HepG2 (cell line): ENCODE results near the gene SLC43A1. TPM values are rescaled to one million over a fixed set of nuclear protein-coding genes. Genes with fewer than 3 reads are reported as not detected.

Experiments
- BORCS8-MEF2B ChIP-seq: sonication (generic); formaldehyde crosslinking; IDR thresholded peaks from 2 replicates; pipeline ENCODE4 v1.8.0; 2022; ENCODE audit warnings: mild to moderate bottlenecking, missing genetic modification reagents
- FOXO1 ChIP-seq: sonication (generic); formaldehyde crosslinking; IDR thresholded peaks from 2 replicates; pipeline ENCODE4 v1.4.0; 2020; ENCODE audit warnings: missing genetic modification reagents
- KLF6 ChIP-seq: IDR thresholded peaks from 2 replicates; pipeline ENCODE4 v1.8.0; 2016; ENCODE audit warnings: missing biosample characterization, missing genetic modification reagents
- MYNN ChIP-seq: sonication (generic); formaldehyde crosslinking; IDR thresholded peaks from 2 replicates; pipeline ENCODE4 v1.4.0; 2020; ENCODE audit warnings: mild to moderate bottlenecking, low read depth, missing genetic modification reagents
- YY1 ChIP-seq: IDR thresholded peaks from 2 replicates; pipeline ENCODE4 v1.6.1; 2011; ENCODE audit warnings: low read length, low read depth, moderate library complexity, mild to moderate bottlenecking; ENCODE audit not compliant: insufficient read depth, insufficient replicate concordance
- ZFP36L2 ChIP-seq: sonication (generic); formaldehyde crosslinking; IDR thresholded peaks from 2 replicates; pipeline ENCODE4 v1.4.0; 2020; ENCODE audit warnings: missing genetic modification reagents
- ZNF138 ChIP-seq: sonication (generic); formaldehyde crosslinking; IDR thresholded peaks from 2 replicates; pipeline ENCODE4 v1.5.0; 2020; ENCODE audit warnings: mild to moderate bottlenecking, low read depth, missing genetic modification reagents
- ZNF562 ChIP-seq: sonication (generic); formaldehyde crosslinking; IDR thresholded peaks from 2 replicates; pipeline ENCODE4 v1.8.0; 2022; ENCODE audit warnings: missing genetic modification reagents, borderline replicate concordance
- ZNF563 ChIP-seq: sonication (generic); formaldehyde crosslinking; IDR thresholded peaks from 2 replicates; pipeline ENCODE4 v1.8.0; 2022; ENCODE audit warnings: mild to moderate bottlenecking, moderate library complexity, missing genetic modification reagents
- ZNF703 ChIP-seq: sonication (generic); formaldehyde crosslinking; IDR thresholded peaks from 2 replicates; pipeline ENCODE4 v1.5.1; 2020; ENCODE audit warnings: missing genetic modification reagents, mild to moderate bottlenecking, moderate library complexity, borderline replicate concordance
- polyA plus RNA-seq, 8 experiments: library from polyadenylated mRNA; depleted of rRNA in 3 of 8; stranded (reverse) in 7 of 8; unstranded in 1 of 8; fragments of >200 nt; fragmentation: Illumina TruSeq in 4 of 8; extraction: Trizol in 4 of 8; gene quantifications; 2 replicates each; pipeline versions ENCODE4 v1.2.1 to v1.2.3, GENCODE V29; 2011 to 2016; ENCODE audit warnings: low read depth in 4 of 8, missing spikeins in 1 of 8, mixed read lengths in 1 of 8; ENCODE audit not compliant: insufficient read depth in 1 of 8
- total RNA-seq, 5 experiments: library from RNA; depleted of rRNA; stranded (reverse); fragments of >200 nt; fragmentation: Illumina TruSeq; extraction: Trizol; gene quantifications; 2 replicates each; pipeline ENCODE4 v1.2.3, GENCODE V29; 2016; ENCODE audit warnings: low read depth in 1 of 5
- TF ChIP-seq, protein P1 (sequence below): sonication (generic); formaldehyde crosslinking; IDR thresholded peaks from 2 replicates; pipeline ENCODE4 v1.4.0; 2020; ENCODE audit warnings: missing genetic modification reagents
- TF ChIP-seq, protein P2 (sequence below): sonication (generic); formaldehyde crosslinking; IDR thresholded peaks from 2 replicates; pipeline ENCODE4 v1.5.1; 2020; ENCODE audit warnings: missing genetic modification reagents, mild to moderate bottlenecking, borderline replicate concordance
- TF ChIP-seq, protein P3 (sequence below): sonication (generic); formaldehyde crosslinking; IDR thresholded peaks from 2 replicates; pipeline ENCODE4 v1.5.0; 2020; ENCODE audit warnings: mild to moderate bottlenecking, missing genetic modification reagents
- TF ChIP-seq, protein P4 (sequence below): IDR thresholded peaks from 2 replicates; pipeline ENCODE4 v1.6.1; 2016; ENCODE audit warnings: control low read depth
- TF ChIP-seq, protein P5 (sequence below): conservative IDR thresholded peaks from 2 replicates; pipeline ENCODE4 v1.6.1; 2018; ENCODE audit warnings: missing genetic modification reagents

The SLC43A1 gene
- total and polyA plus RNA-seq, 2 of the 13 experiments (the other 11 are each of a cell fraction or from before 2014, with no cell fraction given), result 72.3 to 87.6 TPM

DNA sequence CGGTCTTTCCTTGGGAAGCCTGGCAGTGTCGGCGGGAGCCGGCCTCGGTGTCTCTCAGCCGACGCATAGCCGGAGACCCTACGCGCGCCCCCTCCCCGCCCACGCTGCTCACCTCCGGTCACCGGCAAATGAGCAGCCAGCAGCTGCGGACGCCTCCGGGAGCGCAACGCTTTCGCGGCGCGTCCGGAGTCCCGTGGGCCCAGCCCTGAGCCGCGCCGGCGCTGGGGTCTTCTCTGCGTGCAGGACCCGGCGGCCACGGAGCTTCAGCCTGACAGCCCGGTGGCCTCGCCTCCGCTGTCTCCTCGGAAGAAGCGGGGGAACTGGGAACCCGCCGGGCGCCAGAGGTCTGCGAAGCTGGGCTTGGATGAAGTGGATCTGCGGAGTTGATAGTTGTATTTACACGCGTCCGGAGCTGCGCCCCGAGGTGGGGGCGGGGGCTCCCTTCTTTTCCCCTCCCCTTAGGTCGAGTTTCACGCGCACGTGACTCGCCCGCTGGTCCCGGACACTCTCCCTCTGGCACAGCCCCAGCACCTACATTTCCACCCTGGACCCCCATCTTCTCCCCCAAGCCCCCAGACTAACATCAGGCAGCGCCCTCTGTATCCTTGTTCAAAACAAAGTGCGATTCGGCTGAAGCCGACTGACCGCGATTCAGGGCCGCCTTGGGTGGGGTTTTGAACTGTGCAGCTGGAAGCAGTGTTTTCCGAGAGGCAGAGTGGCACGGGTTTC is at the start of gene SLC43A1 (continued):
- TF ChIP-seq, protein P1, sequence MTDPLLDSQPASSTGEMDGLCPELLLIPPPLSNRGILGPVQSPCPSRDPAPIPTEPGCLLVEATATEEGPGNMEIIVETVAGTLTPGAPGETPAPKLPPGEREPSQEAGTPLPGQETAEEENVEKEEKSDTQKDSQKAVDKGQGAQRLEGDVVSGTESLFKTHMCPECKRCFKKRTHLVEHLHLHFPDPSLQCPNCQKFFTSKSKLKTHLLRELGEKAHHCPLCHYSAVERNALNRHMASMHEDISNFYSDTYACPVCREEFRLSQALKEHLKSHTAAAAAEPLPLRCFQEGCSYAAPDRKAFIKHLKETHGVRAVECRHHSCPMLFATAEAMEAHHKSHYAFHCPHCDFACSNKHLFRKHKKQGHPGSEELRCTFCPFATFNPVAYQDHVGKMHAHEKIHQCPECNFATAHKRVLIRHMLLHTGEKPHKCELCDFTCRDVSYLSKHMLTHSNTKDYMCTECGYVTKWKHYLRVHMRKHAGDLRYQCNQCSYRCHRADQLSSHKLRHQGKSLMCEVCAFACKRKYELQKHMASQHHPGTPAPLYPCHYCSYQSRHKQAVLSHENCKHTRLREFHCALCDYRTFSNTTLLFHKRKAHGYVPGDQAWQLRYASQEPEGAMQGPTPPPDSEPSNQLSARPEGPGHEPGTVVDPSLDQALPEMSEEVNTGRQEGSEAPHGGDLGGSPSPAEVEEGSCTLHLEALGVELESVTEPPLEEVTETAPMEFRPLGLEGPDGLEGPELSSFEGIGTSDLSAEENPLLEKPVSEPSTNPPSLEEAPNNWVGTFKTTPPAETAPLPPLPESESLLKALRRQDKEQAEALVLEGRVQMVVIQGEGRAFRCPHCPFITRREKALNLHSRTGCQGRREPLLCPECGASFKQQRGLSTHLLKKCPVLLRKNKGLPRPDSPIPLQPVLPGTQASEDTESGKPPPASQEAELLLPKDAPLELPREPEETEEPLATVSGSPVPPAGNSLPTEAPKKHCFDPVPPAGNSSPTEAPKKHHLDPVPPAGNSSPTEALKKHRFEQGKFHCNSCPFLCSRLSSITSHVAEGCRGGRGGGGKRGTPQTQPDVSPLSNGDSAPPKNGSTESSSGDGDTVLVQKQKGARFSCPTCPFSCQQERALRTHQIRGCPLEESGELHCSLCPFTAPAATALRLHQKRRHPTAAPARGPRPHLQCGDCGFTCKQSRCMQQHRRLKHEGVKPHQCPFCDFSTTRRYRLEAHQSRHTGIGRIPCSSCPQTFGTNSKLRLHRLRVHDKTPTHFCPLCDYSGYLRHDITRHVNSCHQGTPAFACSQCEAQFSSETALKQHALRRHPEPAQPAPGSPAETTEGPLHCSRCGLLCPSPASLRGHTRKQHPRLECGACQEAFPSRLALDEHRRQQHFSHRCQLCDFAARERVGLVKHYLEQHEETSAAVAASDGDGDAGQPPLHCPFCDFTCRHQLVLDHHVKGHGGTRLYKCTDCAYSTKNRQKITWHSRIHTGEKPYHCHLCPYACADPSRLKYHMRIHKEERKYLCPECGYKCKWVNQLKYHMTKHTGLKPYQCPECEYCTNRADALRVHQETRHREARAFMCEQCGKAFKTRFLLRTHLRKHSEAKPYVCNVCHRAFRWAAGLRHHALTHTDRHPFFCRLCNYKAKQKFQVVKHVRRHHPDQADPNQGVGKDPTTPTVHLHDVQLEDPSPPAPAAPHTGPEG (CRISPR knock-in tag), result peak; percentile 13; the same call in 1 of the 2 replicates
- no peak; the same call in 1 of the 2 replicates for TF ChIP-seq ZNF563 (CRISPR knock-in tag)
- no peak for TF ChIP-seq MYNN
- no peak for TF ChIP-seq ZNF562 (CRISPR knock-in tag)
- TF ChIP-seq KLF6 (CRISPR knock-in tag), result peak; percentile 65; the same call in 1 of the 2 replicates
- TF ChIP-seq ZNF138 (CRISPR knock-in tag), result no peak; the same call in 1 of the 2 replicates
- no peak; the same call in 1 of the 2 replicates for TF ChIP-seq ZFP36L2 (CRISPR knock-in tag)
- TF ChIP-seq, protein P2, sequence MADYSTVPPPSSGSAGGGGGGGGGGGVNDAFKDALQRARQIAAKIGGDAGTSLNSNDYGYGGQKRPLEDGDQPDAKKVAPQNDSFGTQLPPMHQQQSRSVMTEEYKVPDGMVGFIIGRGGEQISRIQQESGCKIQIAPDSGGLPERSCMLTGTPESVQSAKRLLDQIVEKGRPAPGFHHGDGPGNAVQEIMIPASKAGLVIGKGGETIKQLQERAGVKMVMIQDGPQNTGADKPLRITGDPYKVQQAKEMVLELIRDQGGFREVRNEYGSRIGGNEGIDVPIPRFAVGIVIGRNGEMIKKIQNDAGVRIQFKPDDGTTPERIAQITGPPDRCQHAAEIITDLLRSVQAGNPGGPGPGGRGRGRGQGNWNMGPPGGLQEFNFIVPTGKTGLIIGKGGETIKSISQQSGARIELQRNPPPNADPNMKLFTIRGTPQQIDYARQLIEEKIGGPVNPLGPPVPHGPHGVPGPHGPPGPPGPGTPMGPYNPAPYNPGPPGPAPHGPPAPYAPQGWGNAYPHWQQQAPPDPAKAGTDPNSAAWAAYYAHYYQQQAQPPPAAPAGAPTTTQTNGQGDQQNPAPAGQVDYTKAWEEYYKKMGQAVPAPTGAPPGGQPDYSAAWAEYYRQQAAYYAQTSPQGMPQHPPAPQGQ (CRISPR knock-in tag), result no peak
- TF ChIP-seq, protein P3, sequence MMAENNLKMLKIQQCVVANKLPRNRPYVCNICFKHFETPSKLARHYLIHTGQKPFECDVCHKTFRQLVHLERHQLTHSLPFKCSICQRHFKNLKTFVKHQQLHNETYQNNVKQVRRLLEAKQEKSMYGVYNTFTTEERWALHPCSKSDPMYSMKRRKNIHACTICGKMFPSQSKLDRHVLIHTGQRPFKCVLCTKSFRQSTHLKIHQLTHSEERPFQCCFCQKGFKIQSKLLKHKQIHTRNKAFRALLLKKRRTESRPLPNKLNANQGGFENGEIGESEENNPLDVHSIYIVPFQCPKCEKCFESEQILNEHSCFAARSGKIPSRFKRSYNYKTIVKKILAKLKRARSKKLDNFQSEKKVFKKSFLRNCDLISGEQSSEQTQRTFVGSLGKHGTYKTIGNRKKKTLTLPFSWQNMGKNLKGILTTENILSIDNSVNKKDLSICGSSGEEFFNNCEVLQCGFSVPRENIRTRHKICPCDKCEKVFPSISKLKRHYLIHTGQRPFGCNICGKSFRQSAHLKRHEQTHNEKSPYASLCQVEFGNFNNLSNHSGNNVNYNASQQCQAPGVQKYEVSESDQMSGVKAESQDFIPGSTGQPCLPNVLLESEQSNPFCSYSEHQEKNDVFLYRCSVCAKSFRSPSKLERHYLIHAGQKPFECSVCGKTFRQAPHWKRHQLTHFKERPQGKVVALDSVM (CRISPR knock-in tag), result no peak
- peak; percentile 74; the same call in 1 of the 2 replicates for TF ChIP-seq BORCS8-MEF2B (CRISPR knock-in tag)
- no peak for TF ChIP-seq YY1
- TF ChIP-seq ZNF703 (CRISPR knock-in tag), result no peak; the same call in 1 of the 2 replicates
- TF ChIP-seq FOXO1 (CRISPR knock-in tag), result no peak
- TF ChIP-seq, protein P4, sequence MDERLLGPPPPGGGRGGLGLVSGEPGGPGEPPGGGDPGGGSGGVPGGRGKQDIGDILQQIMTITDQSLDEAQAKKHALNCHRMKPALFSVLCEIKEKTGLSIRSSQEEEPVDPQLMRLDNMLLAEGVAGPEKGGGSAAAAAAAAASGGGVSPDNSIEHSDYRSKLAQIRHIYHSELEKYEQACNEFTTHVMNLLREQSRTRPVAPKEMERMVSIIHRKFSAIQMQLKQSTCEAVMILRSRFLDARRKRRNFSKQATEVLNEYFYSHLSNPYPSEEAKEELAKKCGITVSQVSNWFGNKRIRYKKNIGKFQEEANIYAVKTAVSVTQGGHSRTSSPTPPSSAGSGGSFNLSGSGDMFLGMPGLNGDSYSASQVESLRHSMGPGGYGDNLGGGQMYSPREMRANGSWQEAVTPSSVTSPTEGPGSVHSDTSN (CRISPR knock-in tag), result no peak
- TF ChIP-seq, protein P5, sequence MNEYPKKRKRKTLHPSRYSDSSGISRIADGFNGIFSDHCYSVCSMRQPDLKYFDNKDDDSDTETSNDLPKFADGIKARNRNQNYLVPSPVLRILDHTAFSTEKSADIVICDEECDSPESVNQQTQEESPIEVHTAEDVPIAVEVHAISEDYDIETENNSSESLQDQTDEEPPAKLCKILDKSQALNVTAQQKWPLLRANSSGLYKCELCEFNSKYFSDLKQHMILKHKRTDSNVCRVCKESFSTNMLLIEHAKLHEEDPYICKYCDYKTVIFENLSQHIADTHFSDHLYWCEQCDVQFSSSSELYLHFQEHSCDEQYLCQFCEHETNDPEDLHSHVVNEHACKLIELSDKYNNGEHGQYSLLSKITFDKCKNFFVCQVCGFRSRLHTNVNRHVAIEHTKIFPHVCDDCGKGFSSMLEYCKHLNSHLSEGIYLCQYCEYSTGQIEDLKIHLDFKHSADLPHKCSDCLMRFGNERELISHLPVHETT, result no peak
